NCI-H1417 (cell line): ENCODE data around the gene CHTOP.
"Not testable (repeated sequence)": the region's sequence is repeated elsewhere in the genome, so short reads cannot be mapped to it uniquely, and the experiment has no call there.

ENCODE experiments used
- DNase-seq, 3 experiments: peaks; one replicate each; lab custom pipeline; 2025; lab: John Stamatoyannopoulos, UW

The CHTOP gene

DNA sequence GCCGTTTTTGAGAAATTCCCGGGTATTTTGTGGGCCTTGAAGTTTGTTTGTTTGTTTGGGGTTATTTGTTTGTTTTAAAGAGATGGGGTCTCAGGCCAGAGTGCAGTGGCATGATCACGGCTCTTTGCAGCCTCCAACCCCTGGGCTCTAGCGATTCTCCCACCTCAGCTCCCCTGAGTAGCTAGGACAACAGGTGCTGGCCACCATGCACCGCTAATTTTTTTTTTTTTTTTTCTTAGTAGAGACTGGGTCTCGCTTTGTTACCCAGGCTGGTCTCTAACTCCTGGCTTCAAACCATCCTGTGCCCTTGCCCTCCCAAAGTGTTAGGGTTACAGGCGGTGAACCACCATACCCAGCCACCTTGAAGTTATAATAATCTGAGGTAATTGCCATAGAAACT is 2.0 kb downstream of the CHTOP start:
- no peak for DNase-seq

DNA sequence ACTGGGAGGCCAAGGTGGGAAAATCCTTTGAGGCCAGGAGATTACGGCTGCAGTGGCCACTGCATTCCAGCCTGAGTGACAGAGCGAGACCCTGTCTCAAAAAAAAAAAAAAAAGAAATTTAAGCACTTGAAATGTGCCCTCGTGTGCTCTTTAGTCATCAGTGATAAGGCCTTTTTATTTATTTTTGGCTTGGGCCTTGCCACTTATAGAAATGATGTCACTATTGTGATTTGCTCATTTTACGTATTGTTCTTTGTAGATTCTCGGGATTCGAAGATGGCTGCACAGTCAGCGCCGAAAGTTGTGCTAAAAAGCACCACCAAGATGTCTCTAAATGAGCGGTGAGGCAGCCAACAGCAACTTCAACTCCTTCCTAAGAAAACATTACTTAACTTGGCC is 2.4 kb downstream of the CHTOP start:
- no peak for DNase-seq

DNA sequence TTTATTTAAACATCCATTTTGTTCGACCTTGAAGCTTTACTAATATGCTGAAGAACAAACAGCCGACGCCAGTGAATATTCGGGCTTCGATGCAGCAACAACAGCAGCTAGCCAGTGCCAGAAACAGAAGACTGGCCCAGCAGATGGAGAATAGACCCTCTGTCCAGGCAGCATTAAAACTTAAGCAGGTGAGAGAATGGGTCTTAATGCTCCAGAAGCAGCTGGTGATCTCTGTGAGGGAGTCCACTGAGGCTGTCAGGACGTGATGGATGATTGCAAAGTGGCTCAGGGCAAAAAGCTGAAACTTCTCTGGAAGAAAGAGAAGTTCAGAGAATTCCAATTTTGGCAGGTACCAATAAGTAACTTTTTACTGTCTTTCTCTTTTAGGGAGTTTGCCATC is 4.4 kb downstream of the CHTOP start:
- DNase-seq, result no peak

DNA sequence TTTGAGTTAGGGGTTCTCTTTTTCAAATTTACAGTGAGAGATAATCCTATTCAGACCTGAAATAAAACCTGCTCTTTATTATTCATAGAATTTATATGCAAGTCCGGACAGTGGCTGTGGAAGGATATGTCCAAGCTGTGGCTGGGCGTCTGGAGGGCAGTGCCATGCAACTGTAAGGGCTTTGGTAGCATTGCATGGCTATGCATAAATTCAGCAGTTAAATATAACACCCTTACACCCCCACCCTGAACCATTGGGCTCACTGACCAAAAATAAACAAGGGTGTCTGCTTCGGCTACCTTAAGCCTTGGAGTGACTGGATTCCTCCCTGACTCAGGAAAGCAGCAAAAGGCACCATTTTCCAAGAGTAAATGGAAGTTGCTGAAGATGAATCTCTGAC is 5.4 kb downstream of the CHTOP start:
- no peak for DNase-seq

DNA sequence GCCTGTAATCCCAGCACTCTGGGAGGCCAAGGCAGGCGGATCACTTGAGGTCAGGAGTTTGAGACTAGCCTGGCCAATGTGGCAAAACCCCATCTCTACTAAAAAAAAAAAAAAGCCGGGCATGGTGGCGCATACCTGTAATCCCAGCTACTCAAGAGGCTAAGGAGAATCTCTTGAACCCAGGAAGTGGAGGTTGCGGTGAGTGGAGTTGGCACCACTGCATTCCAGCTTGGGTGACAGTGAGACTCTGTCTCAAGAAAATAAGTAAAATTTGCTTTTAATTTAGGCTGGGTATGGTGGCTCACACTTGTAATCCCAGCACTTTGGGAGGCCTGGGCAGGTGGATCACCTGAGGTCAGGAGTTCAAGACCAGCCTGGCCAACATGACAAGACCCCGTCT is 6.3 kb downstream of the CHTOP start:
- not testable (repeated sequence) for DNase-seq

DNA sequence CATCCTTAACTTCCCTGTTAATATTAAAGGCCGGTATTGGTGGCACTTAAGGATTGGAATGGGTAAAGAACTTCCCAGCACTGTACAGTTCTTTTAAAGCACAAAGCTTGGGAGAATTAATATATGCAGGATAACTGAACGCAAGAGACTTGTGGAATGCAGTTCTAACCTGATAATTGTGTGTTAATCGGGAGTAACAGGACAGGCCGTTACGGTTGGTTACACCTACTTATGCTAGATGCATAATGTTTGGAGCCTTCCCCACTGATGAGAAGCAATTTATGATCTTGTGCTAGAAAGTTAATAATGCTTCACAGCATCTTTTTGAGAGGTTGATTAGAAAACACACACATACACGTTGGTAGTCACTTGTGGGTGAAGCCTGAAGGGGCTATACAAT is 7.0 kb downstream of the CHTOP start:
- no peak for DNase-seq

DNA sequence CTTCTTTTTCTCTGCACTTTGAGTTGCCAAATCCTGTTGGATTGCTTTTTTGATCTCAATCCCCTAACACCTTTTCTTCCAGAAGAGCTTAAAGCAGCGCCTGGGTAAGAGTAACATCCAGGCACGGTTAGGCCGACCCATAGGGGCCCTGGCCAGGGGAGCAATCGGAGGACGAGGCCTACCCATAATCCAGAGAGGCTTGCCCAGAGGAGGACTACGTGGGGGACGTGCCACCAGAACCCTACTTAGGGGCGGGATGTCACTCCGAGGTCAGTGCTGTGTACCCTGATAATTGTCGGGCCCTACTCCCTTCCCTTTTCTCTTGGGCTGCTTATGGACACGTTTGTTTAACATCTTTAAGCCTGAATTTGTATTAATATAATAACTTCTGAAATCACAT is 8.3 kb downstream of the CHTOP start:
- DNase-seq, result no peak

DNA sequence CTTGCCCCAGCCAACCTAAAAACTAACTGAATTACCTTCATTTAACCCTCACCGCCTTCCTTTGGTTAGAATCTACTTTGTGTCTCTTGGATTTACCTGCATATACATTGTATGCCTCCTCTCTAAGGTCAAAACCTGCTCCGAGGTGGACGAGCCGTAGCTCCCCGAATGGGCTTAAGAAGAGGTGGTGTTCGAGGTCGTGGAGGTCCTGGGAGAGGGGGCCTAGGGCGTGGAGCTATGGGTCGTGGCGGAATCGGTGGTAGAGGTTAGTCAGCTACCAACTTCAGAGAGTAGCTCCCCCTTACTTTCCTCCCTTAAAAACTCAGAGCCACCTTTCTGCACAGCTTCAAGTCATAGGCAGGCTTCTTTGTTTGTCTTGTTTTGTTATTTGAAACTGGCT is 9.2 kb downstream of the CHTOP start:
- no peak for DNase-seq

DNA sequence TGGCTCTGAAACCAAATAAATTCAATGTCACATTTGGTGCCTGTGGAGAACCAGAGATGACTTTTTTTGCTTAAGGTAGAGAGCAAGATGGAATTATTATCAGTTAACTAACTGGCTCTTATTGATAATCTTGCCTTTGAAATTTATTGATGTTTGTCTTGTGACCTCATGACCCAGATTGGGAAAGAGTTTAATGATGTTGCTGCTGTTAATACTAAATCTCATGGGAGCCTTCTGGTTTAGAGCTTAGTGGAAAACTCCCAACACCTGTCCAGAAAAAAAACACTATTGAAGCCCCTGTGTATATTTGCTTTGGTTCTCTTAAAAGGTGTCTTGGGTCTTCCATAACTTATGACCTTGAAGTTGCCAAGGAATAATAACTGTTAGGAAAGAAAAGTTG is 9.9 kb downstream of the CHTOP start:
- DNase-seq, result no peak

DNA sequence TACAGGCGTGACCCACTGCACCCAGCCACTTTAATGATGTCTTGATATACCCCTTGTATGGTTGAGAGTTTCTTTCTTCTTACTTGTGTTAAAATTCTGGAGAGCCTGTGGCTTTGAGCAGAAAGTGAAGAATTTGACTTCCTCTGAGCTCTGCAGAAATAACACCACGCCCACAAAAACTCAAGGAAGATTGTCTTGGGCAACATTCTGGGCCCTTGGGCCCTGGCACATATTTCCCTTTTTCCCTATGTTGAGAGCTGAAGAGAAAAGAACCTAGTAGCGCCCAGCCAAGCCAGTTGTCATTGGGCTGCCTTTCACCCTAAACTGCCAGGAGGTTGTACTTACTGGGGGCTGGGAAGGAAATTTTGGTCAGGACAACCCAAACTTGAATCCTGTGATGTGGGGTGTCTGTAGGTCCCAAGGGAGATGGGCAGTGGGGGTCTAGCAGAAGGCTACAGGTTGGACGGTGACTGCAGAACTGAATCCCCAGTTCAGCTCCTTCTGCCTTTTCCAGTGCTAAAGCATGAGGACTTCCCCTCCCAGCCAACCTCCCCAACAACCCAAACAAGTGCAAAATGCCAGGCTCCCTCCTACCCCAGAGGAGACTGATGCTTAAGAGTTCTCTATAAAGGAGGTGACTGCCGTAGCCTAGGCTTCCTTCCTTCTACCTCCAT is 12.9 kb downstream of the CHTOP start:
- no peak for DNase-seq

DNA sequence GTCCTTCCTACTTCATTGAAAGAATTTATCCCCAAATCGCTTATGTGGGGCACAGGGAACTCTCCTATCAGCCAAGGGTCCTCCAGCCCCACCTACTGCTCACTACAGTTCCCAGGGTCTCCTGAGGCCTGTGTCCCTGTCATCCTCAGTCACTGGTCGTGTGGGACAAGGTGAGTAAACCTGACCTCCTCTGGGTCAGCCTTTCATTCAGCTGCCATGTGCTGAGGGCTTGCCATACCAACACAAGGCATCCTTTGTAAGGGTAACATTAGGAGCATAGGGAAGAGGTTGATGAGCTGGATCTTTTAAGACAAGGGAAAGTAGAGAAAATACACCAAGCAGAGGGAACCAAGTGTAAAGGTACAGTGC is 13.5 kb downstream of the CHTOP start:
- peak in 1 of 3 experiments; percentile 19 for DNase-seq

DNA sequence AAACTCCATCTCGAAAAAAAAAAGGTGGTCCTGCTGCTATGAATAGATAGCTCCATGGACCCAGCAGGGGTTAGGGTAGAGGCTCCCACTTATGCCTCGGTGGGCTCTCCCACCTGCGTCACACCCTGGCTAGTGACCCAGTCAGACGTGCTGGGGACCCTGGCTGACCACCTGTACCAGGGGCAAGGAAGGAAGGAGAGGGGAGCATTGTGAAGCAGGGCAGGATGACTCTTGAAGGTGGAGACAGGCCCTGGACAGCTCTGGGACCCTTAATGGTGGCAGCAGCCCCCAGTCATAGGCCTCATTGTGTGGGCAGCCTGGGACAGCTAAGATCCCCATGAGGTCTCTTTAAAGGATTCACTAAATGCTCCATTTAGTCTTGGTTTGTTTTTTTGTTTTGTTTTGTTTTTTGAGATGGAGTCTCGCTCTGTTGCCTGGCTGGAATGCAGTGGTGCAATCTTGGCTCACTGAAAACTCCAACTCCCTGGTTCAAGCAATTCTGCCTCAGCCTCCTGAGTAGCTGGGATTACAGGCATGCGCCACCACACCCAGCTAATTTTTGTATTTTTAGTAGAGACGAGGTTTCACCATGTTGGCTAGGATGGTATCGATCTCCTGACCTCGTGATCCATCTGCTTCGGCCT is 14.3 kb downstream of the CHTOP start:
- no peak for DNase-seq

DNA sequence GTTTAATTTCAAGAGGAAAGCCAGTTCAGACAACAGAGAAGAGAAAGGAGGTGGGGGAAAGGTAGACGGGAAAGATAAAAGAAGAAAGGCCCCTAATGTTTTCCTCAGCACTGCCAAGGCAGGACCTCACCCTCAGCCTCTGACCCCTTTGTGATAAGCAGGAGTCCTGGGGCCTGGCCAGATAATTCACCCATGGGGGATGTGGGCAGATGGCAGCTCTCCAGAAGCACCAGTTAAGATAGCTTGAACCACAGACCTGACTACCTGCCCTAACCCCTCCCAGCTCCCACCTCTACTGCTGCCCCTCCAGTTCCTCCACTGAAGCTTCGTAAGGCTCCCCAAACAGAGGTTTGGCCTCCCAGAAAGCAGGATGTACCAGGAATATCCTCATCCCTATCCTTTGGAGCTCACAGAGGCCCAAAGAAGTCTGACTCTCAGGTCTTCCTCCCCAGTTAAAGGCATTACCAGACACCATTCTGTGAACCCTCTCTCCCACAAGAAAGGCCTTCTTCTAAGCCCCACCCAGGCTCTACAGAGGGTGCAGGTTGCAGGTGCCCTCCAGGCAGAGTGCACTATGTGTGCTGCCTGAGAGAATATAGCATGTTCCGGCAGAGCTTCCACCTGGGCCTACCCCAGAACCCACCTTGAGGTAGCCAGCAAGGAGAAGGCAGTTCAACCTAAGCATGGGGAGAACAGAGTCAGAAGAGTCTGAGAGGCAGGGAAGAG is 15.4 kb downstream of the CHTOP start:
- DNase-seq, result no peak

DNA sequence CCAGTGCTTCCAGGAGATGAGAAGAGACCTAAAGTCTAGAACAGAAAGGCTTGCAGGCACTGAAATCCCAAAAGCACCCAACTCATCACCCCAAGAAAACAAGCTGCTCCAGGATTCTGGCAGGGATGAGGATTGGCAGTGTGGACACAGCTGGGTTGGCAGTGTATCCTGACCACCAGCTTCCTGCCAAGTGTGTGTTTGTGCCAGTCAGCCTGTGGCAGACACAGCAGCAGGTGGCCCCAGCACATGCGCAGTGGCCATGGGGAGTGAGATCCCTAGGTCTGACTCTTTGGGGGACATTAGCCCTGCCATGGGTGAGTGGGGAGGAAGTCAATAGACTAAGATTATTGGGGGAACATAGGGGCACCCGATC is 16.0 kb downstream of the CHTOP start:
- DNase-seq, result no peak

DNA sequence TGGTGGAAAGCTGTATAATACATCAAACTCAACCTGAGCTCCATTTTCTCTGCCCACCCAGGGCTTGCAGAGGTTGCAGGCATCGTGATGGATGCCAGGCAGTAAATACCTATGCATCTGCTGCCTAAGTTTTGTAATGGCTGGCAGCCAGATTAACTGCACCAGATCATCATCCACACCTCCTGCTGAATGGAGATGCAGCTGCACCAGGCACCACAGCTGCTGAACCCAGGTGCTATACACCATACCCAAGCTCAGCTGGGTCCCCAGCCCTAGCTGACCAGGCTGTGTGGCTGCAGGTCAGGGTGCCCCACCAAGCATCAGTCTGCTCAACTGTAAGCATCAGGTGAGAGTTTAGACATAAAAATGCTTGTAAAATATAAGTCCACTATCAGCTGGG is 17.9 kb downstream of the CHTOP start:
- no peak for DNase-seq

DNA sequence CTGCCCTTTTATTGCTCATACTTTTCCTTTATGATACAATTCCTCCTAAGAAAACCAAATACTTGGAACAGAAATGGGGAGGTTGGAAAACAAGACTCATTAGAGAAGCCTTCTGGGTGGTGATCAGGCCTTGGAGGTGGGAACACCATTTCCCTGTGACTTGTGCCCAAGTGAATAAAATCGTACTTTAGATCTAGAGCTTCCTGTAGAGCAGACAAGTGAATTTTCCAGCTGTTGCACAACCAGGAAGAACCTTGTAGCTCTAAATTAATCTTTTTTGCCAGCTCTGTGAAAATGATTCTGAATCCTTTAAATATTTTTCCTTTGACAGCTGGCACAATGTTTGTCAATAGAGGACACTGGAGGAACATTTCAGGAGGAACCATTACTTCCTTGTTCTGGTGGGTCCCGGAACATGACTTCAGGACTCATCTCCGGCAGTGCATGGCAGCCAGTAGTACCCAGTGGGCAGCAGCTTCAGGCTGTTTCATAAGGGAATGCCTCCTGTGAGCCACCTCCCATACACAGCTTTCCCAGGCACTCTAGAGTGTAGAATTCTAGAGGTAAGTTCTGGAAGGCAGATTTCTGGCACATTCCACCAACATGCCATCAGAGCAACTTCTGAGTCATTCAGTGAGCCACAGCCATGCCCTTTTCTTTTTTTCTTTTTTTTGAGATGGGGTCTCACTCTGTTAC is 19.1 kb downstream of the CHTOP start:
- no peak for DNase-seq

DNA sequence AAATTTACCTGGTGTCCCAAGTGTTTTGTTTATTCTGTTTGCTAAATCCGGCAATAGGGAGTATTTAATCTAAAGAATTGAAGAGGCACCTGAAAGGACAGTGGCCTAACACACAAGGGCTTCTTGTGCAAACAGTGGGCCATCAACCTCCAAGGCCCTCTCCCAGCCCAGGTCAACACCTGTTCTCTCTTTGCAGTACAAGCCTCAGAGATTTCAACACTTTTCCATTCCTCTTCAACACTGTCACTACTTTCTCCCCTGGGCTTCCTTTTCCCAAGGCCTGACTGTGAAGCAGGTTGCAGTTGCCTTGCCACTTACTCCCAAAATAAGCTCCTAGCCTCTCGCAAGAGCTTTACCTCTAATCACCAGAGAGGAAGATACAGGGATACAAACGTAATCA is 21.5 kb downstream of the CHTOP start:
- peak in 1 of 3 experiments; percentile 35 for DNase-seq

DNA sequence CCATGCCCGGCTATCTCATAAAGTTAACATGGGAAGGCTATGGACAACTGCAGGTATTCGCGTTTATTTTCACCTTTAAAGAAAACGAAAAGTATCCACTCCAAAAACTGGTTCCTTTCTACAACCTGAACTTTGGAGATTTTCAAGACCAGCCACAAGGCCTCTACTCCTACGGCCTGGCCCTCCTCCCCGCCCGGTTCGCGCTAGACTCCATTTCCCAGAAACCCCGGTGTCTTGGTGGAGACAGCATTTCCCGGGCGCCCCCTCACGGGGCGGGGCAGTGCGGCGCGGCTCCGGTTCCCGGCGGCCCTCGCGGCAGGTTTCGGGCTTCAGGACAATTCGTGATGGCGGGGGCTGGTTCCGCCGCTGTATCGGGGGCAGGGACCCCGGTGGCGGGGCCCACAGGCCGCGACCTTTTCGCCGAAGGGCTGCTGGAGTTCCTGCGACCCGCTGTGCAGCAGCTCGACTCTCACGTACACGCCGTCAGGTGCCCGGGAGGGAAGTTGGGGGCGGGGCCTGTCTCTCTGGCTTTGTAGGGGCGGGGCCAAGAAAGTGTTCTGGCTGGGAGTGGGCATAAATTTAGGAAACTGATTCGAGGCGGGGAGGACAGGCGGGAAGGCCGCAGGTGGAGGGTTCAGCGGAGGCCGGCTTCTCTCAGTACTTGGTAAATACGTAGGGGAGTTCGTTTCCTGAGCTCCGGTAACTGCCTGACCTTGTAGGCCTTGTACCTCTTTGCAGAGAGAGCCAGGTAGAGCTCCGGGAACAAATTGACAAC is 24.7 kb downstream of the CHTOP start, which contains the start of gene SNAPIN:
SNAPIN (plus strand) TSS at position 304 of the 775 bp plus-strand sequence; CDS start at position 345, 41 bp downstream.
- peak; percentile 93 to 97 (median 94) for DNase-seq

DNA sequence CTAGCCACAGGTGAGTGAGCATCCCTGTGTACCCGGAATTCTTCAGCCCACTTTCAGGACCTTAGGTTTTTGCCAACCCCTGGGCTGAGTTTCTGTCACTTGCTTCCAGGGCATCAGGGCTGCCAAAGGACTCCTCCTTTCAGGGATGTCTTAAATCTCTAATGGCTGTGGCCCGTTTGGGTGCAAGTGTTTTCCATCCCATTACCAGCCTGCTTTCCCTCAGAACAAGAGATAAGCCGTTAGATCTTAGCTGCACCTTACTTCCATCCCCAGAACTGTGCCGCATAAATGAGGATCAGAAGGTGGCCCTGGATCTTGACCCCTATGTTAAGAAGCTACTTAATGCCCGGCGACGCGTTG is 25.3 kb downstream of the CHTOP start:
- no peak for DNase-seq

DNA sequence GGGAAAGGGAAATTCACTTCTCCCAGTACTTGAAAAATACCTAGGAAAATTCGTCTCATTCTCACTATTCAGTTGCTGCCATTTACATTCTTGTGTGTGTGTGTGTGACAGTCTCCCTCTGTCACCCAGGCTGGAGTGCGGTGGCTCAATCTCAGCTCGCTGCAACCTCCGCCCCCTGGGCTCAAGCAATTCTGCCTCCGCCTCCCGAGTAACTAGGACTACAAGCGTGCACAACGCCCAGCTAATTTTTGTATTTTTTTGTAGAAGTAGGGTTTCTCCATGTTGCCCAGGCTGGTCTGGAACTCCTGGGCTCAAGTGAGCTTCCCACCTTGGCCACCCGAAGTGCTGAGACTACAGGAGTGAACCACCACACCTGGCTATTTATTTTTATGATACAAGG is 25.8 kb downstream of the CHTOP start:
- DNase-seq, result no peak

DNA sequence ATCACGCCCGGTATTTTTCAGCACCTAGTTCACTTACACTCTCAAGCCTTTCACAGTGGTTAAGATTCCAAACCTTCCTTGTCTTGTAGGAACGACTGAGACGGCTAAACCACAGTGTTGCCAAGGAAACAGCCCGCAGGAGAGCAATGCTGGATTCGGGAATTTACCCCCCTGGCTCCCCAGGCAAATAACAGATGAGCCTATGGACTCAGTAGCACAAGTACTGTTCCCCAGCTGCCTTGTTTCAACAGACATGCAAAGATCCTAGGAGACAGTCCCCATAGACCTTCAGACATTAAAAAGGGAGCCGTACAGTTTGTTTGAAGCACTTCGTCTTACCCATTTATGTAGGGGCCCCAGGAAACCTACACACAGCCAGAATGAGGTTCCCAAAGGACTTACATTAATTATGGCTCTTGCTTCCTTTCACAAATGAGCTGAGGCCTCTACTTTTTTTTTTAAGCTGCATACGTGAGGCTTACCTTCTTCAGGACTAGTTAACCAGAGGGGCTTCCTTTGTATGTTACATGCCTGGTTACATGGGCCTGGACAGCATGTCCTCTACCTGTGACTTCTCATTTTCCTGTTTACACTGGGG is 27.3 kb downstream of the CHTOP start:
- peak in 1 of 3 experiments; percentile 49 for DNase-seq

DNA sequence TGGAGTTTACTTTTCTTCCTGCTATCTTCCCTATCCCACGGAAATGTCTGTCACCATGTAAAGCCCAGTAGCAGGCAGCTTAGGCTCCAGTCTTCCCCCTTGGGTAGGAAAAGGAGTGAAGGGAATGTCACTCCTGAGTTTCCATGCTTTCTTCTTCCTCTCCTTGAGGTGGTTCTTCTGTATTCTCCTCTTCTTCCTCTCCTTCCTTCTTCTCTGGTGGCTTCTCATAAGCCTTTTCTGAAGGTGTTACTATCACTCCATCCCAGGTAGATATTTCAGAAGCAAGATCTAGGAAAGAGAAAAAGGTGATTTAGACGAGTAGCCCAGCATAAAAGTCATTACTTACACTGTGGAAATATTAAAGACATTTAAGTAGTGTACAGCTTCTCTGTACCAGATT is 28.4 kb downstream of the CHTOP start:
- peak in 1 of 3 experiments; percentile 16 for DNase-seq
